GM12878 (cell line): ENCODE results near the gene PGBD5.

ENCODE experiments used
- EP300 ChIP-seq, 2 experiments: fragments of 150-350 bp in 1 of 2; IDR thresholded peaks; 2 replicates each; pipeline ENCODE4 v1.6.1; 2011 to 2012; ENCODE audit warnings: low read depth in 2 of 2, low read length in 2 of 2, borderline replicate concordance in 1 of 2, improper control_type of control experiment in 1 of 2, inconsistent platforms in 1 of 2; ENCODE audit not compliant: control insufficient read depth in 1 of 2
- POLR2AphosphoS5 ChIP-seq: IDR thresholded peaks from 2 replicates; pipeline ENCODE4 v1.6.1; 2011; ENCODE audit warnings: mild to moderate bottlenecking, low read length, inconsistent platforms
- TCF12 ChIP-seq: IDR thresholded peaks from 2 replicates; pipeline ENCODE4 v1.6.1; 2011; ENCODE audit warnings: low read depth, mild to moderate bottlenecking, low read length
- TF ChIP-seq, protein P1 (sequence below), 3 experiments: IDR thresholded peaks in 2 of 3; conservative IDR thresholded peaks in 1 of 3; 2 replicates each; pipeline ENCODE4 v1.5.1; 2011; ENCODE audit warnings: low read depth in 3 of 3, low read length in 3 of 3, mild to moderate bottlenecking in 3 of 3, control low read depth in 2 of 3, moderate library complexity in 2 of 3, inconsistent platforms in 1 of 3, mixed read lengths in 1 of 3; ENCODE audit not compliant: control insufficient read depth in 2 of 3, insufficient read depth in 1 of 3; ENCODE audit errors: extremely low read depth in 1 of 3
- TF ChIP-seq, protein P2 (sequence below): IDR thresholded peaks from 2 replicates; pipeline ENCODE4 v1.6.1; 2012; ENCODE audit warnings: low read depth, low read length, improper control_type of control experiment
- TF ChIP-seq, protein P3 (sequence below): fragments of 450-650 bp; IDR thresholded peaks from 2 replicates; pipeline ENCODE4 v1.6.1; 2016; ENCODE audit warnings: mild to moderate bottlenecking

DNA sequence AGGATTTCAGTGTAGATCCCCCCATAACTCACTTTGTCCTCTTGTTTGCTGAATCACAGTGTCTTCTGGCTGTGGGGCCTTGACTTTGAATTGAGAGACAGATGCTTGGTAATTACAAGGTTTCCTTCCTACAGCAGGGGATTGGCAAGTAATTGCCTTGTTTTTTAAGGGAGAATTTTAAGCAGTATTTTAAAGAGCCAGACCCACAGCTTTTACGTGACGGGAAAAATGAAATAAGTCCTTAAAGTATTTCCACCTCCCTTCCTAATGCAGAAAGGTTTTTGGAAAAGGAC, 41.0 kb downstream of the PGBD5 start:
- no peak for TF ChIP-seq TCF12
- TF ChIP-seq, protein P1, sequence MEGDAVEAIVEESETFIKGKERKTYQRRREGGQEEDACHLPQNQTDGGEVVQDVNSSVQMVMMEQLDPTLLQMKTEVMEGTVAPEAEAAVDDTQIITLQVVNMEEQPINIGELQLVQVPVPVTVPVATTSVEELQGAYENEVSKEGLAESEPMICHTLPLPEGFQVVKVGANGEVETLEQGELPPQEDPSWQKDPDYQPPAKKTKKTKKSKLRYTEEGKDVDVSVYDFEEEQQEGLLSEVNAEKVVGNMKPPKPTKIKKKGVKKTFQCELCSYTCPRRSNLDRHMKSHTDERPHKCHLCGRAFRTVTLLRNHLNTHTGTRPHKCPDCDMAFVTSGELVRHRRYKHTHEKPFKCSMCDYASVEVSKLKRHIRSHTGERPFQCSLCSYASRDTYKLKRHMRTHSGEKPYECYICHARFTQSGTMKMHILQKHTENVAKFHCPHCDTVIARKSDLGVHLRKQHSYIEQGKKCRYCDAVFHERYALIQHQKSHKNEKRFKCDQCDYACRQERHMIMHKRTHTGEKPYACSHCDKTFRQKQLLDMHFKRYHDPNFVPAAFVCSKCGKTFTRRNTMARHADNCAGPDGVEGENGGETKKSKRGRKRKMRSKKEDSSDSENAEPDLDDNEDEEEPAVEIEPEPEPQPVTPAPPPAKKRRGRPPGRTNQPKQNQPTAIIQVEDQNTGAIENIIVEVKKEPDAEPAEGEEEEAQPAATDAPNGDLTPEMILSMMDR (IDR thresholded peaks at IDR 0.05 in 2 of 3, conservative IDR thresholded peaks at IDR 0.05 in 1 of 3; ENCODE audit: control insufficient read depth in 2 of 3, extremely low read depth in 1 of 3, insufficient read depth in 1 of 3, low read depth in 3 of 3, low read length in 3 of 3), result no peak
- TF ChIP-seq, protein P2, sequence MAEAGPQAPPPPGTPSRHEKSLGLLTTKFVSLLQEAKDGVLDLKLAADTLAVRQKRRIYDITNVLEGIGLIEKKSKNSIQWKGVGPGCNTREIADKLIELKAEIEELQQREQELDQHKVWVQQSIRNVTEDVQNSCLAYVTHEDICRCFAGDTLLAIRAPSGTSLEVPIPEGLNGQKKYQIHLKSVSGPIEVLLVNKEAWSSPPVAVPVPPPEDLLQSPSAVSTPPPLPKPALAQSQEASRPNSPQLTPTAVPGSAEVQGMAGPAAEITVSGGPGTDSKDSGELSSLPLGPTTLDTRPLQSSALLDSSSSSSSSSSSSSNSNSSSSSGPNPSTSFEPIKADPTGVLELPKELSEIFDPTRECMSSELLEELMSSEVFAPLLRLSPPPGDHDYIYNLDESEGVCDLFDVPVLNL, result no peak
- no peak for TF ChIP-seq EP300 (IDR thresholded peaks at IDR 0.05; ENCODE audit: borderline replicate concordance in 1 of 2, control insufficient read depth in 1 of 2, low read depth in 2 of 2, low read length in 2 of 2)
- TF ChIP-seq POLR2AphosphoS5, result no peak
- TF ChIP-seq, protein P3, sequence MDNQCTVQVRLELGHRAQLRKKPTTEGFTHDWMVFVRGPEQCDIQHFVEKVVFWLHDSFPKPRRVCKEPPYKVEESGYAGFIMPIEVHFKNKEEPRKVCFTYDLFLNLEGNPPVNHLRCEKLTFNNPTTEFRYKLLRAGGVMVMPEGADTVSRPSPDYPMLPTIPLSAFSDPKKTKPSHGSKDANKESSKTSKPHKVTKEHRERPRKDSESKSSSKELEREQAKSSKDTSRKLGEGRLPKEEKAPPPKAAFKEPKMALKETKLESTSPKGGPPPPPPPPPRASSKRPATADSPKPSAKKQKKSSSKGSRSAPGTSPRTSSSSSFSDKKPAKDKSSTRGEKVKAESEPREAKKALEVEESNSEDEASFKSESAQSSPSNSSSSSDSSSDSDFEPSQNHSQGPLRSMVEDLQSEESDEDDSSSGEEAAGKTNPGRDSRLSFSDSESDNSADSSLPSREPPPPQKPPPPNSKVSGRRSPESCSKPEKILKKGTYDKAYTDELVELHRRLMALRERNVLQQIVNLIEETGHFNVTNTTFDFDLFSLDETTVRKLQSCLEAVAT, result no peak
